Neural crest cell (in vitro differentiated cells): ENCODE results near the gene CCDC70. TPM values are rescaled to one million over a fixed set of nuclear protein-coding genes. Genes with fewer than 3 reads are reported as not detected.

ENCODE experiments used
- DNase-seq: peaks from one replicate; pipeline ENCODE4 v3.0.0; 2021; ENCODE audit warnings: low read depth, mixed read lengths, low spot score
- H3K27ac Mint-ChIP-seq: one replicate; pipeline ENCODE4 v1.8.0; 2021; ENCODE audit warnings: mild to moderate bottlenecking, mixed read lengths; ENCODE audit not compliant: unreplicated experiment
- H3K27me3 Mint-ChIP-seq: 2 replicates; pipeline ENCODE4 v1.8.0; 2021; ENCODE audit warnings: low read depth, mild to moderate bottlenecking, mixed read lengths
- H3K36me3 Mint-ChIP-seq: 2 replicates; pipeline ENCODE4 v1.8.0; 2021; ENCODE audit warnings: low read depth, mild to moderate bottlenecking, mixed read lengths
- H3K4me1 Mint-ChIP-seq: 2 replicates; pipeline ENCODE4 v1.8.0; 2021; ENCODE audit warnings: mixed read lengths
- H3K4me3 Mint-ChIP-seq: one replicate; pipeline ENCODE4 v1.8.0; 2021; ENCODE audit warnings: mild to moderate bottlenecking, mixed read lengths
- H3K9me3 Mint-ChIP-seq: 2 replicates; pipeline ENCODE4 v1.8.0; 2021; ENCODE audit warnings: mixed read lengths
- CTCF ChIP-seq: fragments of 200-600 bp; sonication (generic); conservative IDR thresholded peaks from 2 replicates; pipeline ENCODE4 v1.5.0; 2021; ENCODE audit warnings: antibody characterized with exemption, mild to moderate bottlenecking
- total RNA-seq: library from RNA; stranded (reverse); gene quantifications from 2 replicates; pipeline ENCODE4 v1.2.1, GENCODE V29; 2021

Gene CCDC70
- total RNA-seq, 1 donor from 2014 or later = not detected

GRCh38 chr13:51867062-51867461 lies 5.3 kb downstream of the CCDC70 start:
- H3K9me3 Mint-ChIP-seq = no peaks in the 10 kb centered on the region

GRCh38 chr13:51869916-51870315 lies 8.1 kb downstream of the CCDC70 start:
- peaks cover 73% of the 10 kb centered on the region for H3K27me3 Mint-ChIP-seq
- TF ChIP-seq CTCF = no peak
- no peak overlapping the region for H3K4me3 Mint-ChIP-seq
- H3K27ac Mint-ChIP-seq = no peak overlapping the region
- no peak for DNase-seq
- H3K36me3 Mint-ChIP-seq = no peaks in the 10 kb centered on the region
- no peaks in the 10 kb centered on the region for H3K9me3 Mint-ChIP-seq
- peaks cover 9% of the 10 kb centered on the region for H3K4me1 Mint-ChIP-seq

More at GRCh38 chr13:51867062-51867461, 5.3 kb downstream of the CCDC70 start:
- no peak for DNase-seq
- no peak overlapping the region for H3K4me3 Mint-ChIP-seq
- H3K27ac Mint-ChIP-seq = no peak overlapping the region
- H3K36me3 Mint-ChIP-seq = no peaks in the 10 kb centered on the region
- peaks cover 4% of the 10 kb centered on the region for H3K4me1 Mint-ChIP-seq
- no peak for TF ChIP-seq CTCF
- H3K27me3 Mint-ChIP-seq = peaks cover 53% of the 10 kb centered on the region

- Mint-ChIP-seq H3K27ac (no peak overlapping the region), H3K9me3 (no peaks in the 10 kb centered on the region), H3K27me3 (peaks cover 80% of the 10 kb centered on the region), H3K4me3 (no peak overlapping the region), H3K4me1 (peaks cover 9% of the 10 kb centered on the region), H3K36me3 (no peaks in the 10 kb centered on the region)
- TF ChIP-seq CTCF = no peak
- DNase-seq = no peak
Observed at GRCh38 chr13:51870616-51871015, 8.8 kb downstream of the CCDC70 start.

- Mint-ChIP-seq H3K27me3 (peaks cover 91% of the 10 kb centered on the region), H3K4me1 (peaks cover 12% of the 10 kb centered on the region), H3K9me3 (no peaks in the 10 kb centered on the region), H3K4me3 (no peak overlapping the region), H3K36me3 (no peaks in the 10 kb centered on the region), H3K27ac (no peak overlapping the region)
- DNase-seq = no peak
- no peak for TF ChIP-seq CTCF
Observed at GRCh38 chr13:51873117-51873798, 11.5 kb downstream of the CCDC70 start.

GRCh38 chr13:51873837-51874236 lies 12.1 kb downstream of the CCDC70 start:
- Mint-ChIP-seq H3K36me3 (no peaks in the 10 kb centered on the region), H3K4me3 (no peak overlapping the region), H3K9me3 (no peaks in the 10 kb centered on the region), H3K27ac (no peak overlapping the region), H3K27me3 (peaks cover 88% of the 10 kb centered on the region), H3K4me1 (peaks cover 12% of the 10 kb centered on the region)
- TF ChIP-seq CTCF = no peak
- no peak for DNase-seq
